Hippocampal formation (tissue), 2 donors: ENCODE results near the gene ANKRD22.
"Not testable (repeated sequence)": the region's sequence is repeated elsewhere in the genome, so short reads cannot be mapped to it uniquely, and the experiment has no call there.

Experiments
- DNase-seq, 2 donors: peaks; one replicate each; lab custom pipeline; 2025; lab: John Stamatoyannopoulos, UW

ANKRD22 gene

DNA sequence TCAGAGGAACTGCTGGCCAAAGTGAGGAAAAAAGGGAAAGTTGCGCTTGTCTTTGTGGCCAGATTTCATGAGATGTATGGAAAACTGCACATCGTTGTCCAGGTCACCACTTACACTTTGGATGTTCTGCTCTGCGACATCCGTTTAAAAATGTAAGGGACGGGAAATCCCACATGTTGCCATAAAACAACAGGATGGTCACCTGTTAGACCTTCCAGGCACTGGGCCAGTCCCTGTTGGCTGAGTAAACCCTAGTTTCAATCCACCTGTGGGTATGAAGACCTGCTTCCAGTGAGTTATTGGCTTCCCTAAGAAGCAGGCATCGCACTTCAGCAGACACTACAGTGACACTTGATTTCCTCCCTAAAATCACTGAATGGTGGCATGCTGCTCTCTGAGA lies 25.7 kb upstream of the ANKRD22 start:
- no peak for DNase-seq

DNA sequence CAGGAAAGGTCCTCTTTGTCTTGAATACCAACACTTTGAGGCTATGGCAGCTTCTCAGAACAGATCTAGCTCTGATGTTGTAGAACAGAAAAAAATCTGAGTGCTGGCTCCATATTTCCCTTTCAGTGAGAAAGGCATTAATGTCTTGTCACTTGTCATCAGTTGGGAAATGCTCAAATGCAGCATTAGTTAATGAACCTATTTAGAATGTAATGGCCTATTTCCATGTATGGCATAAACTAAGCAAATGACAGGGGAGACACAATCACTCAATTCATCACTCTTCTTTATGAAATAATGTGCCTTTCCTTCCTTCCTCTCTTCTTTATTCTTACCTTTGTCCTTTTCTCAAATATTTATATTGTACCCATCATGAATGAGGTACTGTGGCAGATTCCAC lies 23.4 kb upstream of the ANKRD22 start:
- no peak for DNase-seq

DNA sequence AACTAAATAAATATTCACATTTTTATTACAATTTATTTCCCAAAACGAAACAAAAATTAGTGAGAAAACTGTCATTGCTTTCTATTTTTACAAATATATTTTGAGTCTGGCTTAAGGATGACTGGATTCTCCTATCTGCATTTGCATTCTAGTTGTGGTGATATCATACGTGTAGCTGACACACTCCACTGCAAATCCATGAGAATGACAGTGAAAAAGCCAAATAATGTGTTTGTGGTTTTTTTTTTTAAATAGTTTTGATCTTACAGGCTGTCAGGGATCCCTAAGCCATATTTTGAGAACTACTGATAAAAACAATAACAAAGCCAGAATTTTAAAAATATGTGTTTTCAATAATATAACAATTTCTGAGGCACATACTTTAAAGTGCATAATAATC lies 22.6 kb upstream of the ANKRD22 start:
- DNase-seq: no peak

DNA sequence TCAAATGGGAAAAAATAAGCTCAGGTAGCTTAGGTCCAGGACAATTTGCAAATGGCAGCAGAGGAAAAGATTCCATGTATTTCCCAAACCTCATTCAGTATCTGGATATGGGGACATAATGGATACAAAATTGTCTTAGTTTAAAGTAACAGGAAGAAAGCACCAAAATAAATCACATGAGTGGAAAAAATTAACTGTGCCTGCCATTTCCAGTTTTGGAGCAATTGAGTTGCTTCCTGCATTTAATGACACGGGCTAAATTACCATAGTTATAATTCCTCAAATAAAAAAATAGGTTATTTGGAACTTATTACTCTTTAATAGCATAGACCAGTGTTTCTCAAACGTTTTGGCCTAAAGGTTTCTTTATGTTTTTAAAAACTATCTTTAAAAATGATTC lies 22.1 kb upstream of the ANKRD22 start:
- DNase-seq: no peak

- DNase-seq: no peak
Measured at GRCh38 chr10:88870089-88870488, 18.4 kb upstream of the ANKRD22 start.

- no peak for DNase-seq
Measured at GRCh38 chr10:88866454-88866853, 14.8 kb upstream of the ANKRD22 start.

DNA sequence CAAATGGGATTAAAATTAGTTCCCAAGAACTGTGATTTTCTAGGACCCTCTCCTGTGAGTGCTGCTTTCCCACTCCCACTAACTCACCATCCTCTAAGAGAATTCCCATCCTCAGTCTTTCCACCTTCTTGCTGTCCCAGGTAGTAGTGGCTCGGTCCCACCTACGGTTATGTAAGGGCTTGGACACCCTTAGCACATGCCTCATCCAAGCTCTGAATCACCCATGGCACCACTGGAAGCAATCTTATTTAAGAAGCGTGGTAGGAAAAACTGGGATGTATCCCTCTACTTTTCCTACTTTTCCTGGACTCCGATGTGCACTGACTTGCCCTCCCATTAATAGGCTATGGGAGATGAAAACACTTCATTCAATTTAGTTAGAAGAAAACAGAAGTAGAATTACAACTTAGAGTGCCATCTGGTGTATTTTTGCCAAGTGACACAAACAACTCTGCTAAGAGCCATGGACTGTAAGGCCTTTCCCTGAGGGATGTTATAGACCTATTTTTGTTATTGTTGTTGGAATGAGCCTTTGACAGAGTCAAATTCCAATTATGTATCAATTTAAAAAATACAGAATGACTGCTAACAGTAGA lies 13.7 kb upstream of the ANKRD22 start:
- peak in 1 of 2 donors; percentile 26 for DNase-seq

DNA sequence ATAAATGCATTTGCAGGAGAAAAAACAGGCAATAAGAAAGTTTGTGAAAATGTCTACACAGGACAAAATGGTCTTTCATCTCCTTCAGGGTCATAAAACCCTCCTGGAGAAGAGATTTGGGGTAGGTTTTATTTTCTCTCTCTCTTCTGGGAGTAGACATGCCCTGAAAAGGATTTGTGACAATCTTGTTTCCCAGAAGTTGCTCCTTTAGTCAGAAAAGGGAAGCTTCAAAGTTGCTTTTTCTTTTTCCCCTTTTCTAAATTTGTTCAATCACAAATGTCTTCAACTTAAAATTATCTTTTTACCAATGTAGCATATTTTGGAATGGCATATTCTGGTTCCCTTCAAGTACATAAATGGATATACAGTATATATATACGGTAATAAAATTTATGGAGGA lies 9.4 kb upstream of the ANKRD22 start:
- DNase-seq: no peak

GRCh38 chr10:88858491-88858890 lies 6.8 kb upstream of the ANKRD22 start:
- DNase-seq: no peak

- no peak for DNase-seq
Measured at GRCh38 chr10:88857831-88858230, 6.2 kb upstream of the ANKRD22 start.

GRCh38 chr10:88854684-88855083 lies 3.0 kb upstream of the ANKRD22 start:
- DNase-seq: no peak

DNA sequence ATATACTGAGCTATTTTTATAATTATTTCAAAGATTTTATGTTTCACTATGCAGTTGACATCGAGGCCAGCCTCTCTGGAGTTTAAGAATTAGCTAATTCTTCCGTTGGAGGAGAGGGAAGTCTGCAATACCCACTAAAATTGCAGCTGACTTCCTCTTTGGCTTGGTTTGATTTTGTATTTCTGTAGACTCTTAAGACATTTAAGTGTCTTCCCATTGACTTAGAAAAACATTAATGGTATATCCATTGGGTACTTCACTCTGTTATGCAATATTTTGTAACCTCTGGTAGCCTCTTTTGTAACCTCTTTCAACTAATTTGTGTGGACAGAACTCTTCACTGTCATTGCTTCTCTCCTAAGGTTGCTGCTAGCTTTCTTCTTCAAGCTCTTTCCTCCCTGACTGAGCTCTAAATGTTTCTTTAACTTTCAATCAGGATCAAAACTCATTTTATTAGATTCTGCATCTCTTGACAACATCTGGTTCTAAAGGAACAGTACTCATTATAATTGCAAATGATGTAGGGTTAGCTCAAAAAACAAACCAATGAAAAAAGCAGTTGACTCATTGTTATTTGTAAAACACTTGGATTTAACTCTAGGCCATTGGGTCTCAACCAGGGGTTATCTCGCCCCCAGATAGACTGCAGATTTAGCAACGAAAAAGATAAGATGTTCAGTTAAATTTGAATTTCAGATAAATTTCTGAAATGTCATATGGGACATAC lies 1.7 kb upstream of the ANKRD22 start:
- no peak for DNase-seq

DNA sequence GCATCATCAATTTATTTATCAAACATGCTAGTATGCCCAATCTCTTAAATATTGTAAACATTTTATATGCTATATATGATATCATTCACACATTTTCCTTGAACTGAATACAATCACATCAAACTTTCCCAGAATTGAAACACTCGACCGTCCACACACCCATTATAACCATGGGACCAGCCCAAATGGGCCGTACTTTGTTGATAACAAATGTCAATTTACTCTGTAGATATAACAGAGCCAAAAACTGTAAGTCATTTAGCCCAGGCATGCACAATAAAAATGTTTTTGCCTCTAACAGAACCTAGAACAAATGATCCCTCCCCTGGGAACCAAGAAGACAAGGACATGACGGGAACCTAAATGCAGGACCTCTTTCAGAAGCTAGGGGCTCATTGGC lies 683 bp upstream of the ANKRD22 start:
- DNase-seq: no peak

GRCh38 chr10:88850712-88851111 lies 932 bp downstream of the ANKRD22 start:
- no peak for DNase-seq

DNA sequence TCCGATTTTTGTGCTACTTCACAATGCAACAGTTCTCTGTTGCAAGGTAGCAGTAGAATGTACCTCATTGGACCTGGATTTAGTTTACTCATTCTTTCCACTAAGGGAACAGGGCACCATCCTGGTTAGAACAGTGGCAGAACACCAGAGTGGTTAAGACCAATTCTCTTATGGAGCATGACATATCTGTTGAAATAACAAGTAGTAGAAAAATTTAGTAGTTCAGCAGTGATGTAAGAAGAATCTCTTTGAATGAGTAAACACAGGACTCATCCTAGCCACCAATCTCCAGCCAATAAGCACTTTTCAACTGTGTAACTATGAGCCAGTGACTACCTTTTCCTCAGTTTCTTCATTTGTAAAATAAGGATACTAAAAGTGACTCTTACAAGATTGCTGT lies 2.4 kb downstream of the ANKRD22 start:
- DNase-seq: no peak

DNA sequence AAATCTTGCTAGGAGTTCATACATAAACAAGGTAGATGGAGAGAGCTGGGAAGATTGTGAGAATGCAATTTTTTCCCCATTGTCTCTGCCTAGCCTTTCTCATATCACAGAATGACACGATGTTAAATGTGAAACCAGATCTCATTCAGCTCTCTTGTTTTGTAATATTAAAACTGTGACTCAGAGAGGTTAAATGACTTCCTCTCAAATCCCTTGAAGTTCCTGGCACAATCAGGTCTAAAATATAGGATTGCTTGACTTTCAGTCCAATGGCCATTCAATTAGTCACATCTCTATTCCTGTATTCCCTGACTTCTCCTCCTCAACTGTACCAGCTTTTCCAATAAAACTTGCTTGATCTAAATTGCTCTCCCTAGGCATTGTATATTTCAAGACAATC lies 3.1 kb downstream of the ANKRD22 start:
- no peak for DNase-seq

- no peak for DNase-seq
Measured at GRCh38 chr10:88843171-88843570, 8.5 kb downstream of the ANKRD22 start.

- no peak for DNase-seq
Measured at GRCh38 chr10:88841316-88842111, 10.1 kb downstream of the ANKRD22 start.

DNA sequence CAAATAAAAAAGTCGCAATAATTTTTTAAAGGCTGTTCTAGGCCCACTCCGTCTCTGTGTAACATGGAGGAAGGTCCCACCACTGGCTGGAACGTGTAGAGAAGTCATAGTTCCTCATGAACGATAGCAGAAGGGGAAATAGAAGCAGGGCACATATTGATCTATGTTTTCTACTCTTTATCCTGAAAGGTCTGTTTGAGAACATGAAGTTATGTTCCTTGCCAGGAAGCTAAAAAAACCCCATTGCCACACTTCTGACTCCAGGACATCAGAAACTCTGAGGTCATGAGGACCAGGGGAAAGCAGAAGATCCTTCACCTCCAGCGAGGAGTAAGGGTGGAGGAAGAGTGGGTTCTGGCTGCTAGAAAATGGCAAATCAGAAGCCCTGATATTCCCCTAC lies 10.8 kb downstream of the ANKRD22 start:
- no peak for DNase-seq

DNA sequence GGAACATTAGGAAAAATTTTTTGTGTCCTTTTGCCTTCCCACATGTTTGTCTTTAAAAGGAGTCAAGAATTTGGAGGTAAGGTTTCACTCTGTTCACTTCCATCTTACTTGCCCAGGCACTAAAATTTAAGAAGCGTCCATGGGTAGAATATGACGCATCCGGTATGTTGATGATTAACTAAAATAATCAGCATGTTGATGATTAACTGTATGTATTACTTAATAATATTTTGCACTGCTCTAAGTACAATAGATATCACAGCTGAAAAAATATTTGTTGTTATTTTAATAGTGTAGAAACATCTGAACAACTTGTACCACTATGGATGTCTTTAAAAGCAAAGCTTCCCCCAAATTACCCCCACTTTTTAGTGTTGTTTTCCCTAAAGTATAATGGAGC lies 11.5 kb downstream of the ANKRD22 start:
- DNase-seq: no peak

DNA sequence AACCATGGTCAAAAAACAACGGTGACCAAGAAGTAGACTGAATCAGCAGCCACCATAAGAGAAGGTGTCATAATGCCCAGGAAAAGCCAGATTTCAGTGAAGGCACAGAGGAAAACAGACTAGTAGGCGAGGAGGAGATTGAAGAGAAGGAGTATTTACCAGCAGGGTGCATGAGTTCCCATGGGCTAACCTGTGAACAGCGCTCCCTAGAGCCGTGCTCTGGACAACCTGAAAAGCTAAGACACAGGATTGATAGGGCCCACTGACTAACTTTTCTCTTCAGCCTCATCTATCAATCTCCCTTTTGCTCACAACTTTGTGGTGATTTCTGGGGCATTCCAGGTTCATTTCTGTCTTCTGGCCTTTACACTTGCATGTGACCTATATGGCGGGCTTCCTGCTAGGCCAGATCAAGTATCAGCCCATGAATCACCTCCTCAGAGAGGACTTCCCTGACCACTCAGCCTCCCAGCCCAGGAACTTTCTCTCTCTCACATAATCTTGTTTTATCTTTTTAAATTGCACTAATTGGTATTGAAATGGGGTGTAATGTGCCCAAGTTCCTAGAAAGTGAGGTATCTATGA lies 12.8 kb downstream of the ANKRD22 start:
- no peak for DNase-seq

GRCh38 chr10:88837632-88838031 lies 14.0 kb downstream of the ANKRD22 start:
- DNase-seq: not testable (repeated sequence)

GRCh38 chr10:88835910-88836221 lies 15.8 kb downstream of the ANKRD22 start:
- no peak for DNase-seq
